Measurements from ENCODE around the gene TMEM119.
"Not testable (repeated sequence)": the region's sequence is repeated elsewhere in the genome, so short reads cannot be mapped to it uniquely, and the experiment has no call there.

Gene TMEM119

DNA sequence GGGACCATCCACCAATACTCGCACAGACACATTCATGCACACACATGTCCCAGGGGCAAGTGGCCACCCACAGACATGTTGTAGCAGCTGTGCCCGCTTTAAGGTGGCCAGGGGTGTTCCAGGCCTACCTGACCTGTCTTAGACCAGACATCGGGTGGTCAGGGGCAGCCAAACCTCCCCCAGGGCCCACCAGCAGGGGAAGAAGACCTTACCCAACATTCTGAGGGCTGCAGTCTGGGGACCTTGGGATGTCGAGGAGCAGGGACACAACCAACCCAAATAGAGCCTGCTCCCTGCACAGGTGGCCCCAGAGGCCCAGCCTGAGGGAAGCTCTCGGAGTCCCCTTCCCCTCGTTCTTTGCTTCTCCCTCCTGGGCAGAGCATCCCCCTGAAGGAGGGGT is 1.7 kb upstream of the TMEM119 start:
- no peak for DNase-seq

DNA sequence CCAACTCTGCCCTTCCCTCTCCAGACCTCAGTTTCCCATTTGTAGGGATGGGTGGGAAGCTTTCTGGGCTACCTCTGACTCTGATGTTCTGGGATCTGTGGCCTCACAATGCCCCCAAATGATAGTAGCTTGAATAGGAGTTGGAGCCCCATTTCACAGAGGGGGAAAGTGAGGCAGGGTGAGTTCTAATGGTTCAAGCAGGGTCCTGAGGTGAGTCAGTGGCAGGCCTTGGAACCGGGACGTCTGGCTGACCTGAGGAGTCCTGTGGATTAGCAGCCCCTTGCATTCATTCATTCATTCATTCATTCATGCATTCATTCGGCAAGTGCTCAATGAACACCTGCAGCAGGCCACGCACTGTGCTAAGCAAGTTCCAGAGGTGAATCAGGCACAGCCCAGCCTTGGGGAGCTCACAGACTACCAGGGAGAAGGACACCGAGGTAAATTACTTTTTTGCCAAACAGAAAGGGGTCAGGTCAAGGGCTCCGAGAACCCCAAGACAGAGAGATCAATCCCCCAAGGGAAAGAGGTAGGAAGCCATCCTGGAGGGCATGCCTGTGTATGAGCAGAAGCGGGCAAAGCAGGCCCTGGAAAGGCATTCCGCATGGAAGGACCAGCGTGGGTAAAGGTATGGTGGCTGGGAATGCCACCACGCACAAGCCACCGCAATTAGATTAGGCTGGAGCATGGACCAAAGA is 818 bp upstream of the TMEM119 start:
- no peak for DNase-seq

DNA sequence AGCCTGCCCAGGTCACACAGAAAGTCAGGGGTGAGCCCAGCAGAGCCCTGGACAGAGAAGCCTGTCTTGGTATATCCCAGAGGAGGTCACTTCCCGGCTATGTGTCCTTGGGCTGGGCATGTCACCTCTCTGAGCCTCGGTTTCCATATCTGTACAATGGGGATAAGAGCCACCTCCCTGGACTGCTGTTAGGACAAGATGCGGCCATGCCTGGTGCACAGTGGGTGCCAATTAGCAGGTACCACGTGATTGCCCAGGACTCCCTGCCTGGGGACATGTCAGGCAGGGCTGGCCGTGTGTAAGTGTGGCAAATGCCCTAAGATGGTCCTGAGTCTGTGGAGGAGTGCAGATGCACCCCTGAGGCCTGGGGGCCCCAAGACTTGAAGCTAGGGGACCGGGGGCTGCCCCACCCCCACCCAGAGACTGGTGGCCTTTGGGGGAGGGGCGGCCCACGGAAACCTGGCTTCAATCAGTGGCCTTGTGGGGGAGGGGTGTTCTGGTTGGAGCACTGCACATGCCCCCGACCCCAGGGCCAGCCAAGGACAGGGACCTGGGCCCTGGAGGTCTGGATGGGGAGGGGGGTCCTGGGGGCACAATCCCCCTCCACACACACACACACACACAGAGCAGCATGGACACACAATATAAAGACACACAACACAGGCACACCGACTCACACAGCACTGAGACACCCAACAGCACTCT is 878 bp downstream of the TMEM119 start:
- no peak for DNase-seq

DNA sequence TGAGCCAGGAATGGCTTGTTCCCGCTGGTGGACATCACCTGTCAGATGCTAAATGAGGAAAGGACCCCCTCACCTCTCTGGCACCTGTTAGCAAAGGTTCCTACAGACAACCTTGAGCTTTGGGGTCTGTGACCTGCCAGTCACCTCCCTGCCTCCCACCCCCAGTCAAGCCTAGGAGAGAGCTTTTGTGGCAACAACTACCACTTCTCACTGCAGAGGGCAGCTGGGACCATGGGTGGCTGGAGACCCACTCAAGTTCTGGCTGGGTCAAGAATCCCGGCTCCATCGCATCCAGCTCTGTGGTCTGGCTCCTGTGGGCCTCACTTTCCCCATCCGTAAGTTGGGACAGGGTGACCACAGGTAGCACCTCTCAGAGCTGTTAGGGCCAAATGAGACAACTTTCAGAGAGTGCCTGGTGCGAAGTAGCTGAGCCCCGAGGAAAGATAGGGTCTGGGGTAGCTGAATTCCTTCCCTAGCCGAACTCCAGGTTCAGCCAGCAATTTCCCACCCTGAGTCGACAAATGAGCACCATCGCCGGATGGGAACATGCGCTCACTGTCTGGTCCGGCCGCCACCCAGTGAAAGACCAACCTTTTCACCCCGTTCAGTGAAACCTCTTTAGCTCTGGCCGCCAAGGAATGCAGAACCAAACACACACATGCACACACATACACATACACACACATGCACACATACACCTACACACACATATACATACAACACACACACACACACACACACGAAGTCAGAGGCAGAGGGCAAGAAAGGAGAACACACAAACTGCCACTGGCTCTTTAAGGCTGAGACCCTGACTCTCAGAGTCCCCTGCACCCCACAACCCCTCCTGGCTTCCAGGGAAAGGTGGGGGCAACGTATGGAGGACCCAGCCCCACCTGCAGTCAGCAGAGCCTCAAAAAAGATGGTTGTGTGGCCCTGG is 1.9 kb downstream of the TMEM119 start:
- DNase-seq, result no peak

DNA sequence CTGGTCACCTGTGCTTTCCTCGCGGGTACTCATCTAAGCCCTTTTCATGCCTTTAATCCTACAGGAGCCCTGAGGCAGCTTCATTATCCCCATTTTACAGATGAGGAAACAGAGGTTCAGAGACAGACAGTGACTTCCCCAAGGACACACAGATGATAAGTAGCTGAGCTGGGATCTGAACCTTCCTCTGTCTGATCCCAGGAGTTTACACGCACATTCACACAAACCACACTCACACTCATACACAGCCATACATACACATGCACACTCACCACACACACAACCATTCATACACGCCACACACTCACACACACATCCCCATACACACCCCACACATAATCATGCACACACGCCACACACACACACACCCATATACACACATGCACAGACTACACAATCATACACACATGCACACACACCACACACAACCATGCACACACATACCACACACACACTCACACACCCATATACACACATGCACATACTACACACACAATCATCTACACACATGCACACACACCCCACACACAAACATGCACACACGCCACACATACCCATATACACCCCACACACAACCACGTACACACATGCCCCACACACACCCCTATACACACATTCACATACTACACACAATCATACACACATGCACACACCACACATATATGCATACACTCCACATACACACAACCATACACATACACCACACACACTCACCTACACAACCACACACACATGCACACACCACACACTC is 2.7 kb downstream of the TMEM119 start:
- no peak for DNase-seq

DNA sequence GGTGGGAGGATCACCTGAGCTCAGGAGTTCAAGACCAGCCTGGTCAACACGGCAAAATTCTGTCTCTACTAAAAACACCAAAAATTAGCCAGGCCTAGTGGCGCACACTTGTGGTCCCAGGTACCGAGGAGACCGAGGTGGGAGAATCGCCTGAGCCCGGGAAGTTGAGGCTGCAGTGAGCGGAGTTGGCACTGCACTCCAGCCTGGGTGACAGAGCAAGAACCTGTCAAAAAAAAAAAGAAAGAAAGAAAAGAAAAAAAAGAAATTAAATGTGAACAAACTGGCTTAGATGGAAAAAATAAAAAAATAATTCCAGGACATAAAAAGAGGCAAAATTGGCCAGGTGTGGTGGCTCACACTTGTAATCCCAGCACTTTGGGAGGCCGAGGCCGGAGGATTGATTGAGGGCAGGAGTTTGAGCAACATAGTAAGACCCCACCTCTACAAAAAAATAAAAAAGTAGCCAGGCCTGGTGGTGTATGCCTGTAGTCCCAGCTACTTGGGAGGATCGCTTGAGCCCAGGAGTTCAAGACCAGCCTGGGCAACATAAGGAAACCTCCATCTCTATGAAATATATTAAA is 3.5 kb downstream of the TMEM119 start:
- DNase-seq, result no peak

DNA sequence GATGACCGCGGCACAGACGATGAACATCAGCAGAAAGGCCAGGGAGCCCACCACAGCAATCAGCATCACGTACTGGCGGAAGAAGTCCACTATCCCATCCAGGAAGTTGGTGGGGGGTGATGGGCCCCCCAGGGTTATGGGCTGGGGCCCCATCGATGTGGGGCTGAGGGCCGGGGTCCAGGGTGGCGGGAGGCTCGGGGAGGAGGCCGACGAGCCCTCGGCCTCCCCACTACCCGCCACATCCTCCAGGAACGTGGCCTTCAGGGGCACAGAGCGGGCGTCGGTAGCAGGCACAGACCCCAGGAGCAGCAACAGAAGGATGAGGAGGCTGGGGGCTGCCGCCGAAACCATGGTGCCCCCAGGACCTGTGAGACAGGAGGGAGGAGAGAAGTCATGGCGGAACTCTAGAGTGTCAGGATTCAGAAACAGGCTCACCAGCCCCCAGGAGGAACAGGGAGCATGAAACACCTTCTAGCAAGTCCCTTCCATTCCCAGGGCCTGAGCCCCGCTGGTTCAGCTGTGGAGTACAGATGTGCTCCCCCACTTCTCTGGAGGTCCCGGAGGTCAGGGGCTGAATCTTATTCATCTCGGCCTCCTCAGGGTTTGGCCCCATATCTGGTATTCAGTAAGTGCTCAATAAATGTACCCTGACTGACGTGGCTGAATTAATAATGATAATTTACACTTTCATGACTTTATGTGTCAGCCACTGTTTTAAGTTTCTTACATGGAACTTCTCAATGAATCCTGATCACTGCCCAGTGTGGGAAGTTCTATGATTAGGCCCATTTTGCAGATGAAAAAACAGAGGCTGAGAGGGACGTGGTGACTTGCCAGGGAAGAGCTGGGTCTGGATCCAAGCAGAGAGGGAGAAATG is 5.6 kb downstream of the TMEM119 start:
- no peak for DNase-seq

DNA sequence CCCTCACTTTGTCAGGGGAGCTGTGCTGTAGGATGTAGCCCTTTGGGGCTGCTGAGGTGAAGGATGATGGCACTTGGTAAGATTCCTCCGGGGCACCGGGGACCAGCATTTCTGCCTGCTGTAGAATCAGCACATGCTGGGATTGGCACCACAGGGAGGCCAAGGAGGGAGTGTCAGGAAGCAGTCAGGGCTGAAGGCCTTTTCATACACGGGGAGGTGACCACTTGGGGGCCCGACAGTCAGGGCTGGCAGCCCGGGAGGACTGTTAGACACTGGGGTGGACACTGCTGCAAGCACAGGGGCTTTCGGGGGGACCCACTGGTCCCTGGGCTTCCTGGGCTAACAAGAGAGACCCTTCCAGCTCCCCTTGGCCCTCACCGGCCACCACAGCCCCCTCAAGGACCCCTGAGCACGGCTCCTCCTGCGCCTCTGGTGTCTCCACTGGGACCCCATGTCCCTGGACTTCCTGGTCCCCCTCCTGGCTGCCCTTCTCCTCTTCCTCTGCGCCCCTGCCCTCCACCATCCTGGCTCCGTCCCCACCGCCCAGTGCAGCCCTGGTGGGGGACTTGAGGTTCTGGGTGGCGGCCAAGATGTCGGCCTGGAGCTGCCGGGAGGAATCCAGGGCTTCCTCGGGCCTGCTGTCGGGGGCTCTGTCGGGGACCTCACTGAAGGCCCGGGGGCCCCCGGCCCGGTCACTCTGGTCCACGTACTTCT is 6.5 kb downstream of the TMEM119 start:
- no peak for DNase-seq

DNA sequence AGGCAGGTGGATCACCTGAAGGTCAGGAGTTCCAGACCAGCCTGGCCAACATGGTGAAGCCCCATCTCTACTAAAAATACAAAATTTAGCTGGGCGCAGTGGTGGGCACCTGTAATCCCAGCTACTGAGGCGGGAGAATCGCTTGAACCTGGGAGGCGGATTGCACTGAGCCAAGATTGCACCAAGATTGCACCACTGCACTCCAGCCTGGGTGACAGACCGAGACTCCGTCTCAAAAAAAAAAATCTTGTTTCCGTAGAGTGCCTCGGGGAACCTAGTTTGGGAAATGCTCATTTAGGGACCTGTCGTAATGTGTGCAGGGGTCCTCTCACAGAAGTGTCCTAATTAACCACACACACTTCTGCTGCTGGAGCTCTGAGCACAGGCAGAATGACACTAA is 7.4 kb downstream of the TMEM119 start:
- DNase-seq, result not testable (repeated sequence)

DNA sequence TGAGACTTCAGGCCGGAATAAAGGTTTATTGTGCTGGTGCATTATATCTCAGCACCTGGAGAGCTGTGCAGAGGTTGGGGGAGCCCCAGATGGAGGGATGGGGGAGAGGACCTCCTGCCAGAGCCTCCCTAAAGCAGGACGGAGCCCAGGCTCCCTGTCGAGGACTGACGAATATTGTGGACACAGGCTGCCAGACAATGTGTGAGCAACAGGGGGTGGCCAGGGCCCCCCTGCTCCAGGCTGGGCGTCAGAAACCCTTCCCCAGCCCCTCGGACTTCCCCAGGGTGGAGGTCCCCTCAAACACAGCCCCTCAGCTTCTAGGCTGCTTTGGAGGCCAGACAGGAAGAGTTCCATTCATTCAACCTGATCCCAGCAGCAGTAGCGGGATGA is 8.0 kb downstream of the TMEM119 start:
- no peak for DNase-seq

DNA sequence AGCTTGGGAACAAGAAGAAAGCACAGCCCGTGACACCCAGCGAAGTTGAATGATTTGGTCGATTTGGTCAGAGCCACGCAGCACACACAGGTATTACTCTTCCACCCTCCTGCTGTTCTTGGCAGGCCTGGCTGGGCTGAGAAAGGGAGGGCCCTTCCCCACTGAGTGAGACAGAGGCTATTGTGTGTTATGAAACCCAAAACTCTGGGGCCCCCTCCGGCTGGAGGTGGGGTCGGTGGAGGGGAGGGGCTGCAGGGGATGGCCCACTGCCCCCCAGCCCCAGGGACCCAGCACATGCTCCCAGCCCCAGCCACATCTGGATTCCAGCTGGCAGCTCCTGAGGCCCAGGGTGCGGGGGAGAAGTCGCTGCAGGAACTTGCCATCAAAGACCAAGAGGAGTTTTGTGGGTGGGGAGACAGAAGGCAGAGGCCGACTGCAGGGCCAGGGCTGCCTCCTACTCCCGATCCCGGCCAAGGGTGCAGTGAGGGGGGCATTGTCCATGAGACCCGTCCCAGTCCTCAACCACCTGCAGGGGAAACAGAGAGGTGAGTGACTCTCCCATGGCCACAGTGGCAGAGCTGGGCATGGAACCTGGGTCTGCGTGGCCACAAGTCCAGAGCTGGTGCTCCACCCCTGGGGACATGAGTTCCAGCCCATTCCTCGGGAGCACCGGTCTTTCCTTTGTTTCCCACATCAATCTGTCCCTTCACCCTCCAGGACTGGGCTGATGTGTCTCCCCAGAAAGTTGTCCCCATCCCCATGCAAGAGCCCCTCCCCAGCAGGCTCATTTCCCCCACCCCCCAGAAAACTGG is 8.7 kb downstream of the TMEM119 start:
- no peak for DNase-seq

DNA sequence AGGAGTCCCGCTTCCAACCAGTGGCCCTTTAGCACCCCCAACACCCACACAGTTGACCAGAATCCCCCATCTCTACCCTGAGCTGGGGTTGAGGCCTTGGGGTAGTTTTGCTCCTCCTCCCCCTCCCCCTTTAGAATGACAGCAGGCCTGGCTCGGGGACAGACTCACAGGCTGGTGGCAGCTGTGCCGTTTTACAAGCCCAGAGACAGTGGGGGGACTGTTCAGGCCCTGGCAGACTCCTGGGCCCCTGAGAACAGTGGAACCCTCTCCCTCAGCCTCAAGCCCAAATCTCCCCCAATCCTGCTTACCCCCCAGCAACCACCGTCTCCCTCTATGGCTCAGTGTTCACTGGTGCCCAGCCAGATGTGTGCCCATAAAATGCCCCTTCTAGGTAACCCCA is 10.1 kb downstream of the TMEM119 start:
- no peak for DNase-seq

DNA sequence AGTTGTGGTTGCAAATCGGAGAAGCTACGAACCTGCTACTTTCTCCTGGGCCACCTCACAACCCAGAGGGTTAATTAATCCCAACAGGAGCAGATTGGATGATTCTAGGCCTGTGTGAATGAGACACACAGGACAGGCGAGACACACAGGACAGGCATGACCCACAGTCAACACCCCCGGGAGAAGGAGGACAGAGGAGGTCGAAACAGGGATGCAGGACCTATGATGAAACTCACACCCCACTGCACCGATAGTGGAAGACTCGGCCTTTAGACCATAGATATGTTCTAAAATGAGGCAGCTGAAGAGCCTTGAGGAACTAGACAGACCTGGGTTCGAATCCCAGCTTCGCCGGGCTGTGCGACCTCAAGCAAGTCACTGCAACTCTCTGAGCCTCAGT is 11.6 kb downstream of the TMEM119 start:
- no peak for DNase-seq

DNA sequence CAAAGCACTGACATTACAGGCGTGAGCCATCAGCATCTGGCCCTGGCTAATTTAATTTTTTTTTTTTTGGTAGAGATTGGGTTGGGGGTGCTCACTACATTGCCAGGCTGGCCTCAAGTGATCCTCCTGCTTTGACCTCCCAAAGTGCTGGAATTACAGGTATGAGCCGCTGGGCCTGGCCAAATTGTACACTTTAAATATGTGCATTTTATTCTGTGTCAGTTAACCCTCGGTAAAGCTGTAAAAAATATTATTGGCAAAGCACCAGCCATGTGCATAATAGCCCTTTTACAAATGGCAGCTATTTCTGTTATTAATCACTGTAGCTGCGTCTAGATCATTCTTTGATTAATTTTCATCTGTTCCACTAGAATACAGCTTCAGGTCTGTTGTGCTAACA is 12.0 kb downstream of the TMEM119 start:
- DNase-seq, result no peak

DNA sequence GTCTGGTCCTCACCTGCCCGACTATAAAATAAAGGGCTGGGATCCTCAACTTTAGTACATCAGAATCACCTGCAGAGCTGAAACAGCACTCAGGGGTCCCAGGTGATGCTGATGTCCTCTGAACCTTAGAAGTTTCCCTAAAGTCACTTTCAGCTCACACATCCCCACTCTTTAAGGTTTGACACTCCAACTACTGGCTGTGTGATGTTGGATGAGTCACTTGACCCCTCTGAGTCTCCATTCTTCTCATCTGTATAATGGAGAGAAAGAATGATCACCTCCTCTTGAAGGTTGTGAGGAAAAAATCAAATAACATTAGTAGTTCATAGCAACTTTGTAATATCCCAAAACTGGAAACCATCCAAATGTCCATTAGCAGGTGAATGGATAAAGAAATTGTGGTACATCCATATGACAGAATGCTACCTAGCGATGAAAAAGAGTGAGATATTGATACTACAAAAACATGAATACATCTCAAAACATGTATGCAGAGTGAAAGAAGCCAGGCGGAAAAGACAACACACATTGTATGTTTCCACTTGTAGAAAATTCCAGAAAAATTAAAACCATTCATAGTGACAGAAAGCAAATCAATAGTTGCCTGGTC is 13.3 kb downstream of the TMEM119 start:
- no peak for DNase-seq

DNA sequence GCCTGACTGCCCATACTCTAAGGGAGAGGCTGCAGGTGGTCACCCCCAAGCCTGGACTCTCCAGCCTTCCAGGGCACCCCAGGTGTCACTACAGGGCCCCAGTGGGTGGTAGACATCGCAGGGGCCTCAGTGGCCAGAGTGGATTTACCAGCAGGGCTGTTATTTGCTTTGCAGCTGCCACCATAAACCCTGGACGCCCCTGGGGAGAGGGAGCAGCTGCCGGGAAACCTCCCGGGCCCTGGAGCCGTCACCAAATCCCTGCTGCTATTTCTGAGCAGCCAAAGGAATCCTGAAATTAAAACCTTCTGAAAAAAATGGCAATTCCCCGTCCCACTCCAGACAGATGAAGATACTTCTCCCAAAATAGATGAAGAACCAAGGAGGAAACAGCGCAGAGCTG is 13.9 kb downstream of the TMEM119 start:
- no peak for DNase-seq

DNA sequence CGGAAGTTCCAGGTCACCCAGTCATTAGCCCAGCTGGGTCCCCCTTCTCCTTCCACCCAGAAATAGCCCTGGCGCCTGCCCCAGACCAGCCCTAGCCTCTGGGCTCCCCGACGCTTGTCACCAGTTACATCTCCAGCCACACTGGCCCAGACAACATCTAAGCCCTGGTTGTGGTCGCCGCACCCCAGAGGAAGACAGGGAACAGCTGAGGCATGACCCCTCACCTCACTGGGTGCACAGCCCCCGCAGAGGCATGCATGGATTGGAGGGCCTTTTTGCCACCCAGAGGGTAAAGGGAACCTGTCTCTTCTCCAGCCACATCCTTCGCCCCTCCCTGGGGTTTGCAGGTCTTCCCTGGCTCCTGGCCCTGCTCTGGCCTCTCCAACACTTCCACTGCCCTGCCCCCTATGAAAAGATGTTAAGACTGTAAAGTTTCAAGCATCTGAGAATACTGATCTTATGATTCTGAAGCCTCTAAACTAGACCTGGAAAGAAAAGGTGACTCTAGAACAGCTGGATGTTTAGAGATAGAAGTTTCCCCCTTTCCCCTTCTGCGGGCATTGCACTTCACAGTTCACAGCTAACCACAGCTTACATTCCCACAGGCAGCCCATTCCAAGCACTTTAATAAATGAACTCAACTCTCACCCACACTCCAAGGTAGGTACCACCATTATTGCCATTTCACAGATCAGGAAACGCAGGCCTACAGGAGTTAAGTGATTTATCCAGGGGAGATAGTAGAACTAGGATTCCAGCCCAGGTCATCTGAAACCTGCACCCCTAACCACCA is 14.7 kb downstream of the TMEM119 start:
- DNase-seq, result no peak

DNA sequence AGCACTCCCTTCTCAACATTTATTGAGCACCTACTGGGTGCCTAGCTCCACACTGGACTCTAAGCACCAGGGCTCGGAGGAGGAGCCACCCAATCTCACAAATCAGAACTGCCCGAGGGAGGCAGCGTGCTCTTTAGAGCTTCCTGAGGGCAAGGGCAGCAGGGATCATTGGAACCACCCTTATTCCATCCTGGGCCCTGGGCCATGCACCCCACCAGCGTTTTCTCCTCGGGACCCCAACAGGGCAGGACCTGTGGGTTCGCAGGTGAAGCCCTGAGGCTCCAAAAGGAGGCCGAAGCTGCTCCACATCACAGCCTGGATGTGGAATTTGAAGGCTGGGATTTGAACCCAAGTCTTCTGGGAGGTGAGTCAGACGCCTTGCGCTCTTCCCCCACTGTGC is 15.4 kb downstream of the TMEM119 start:
- DNase-seq, result no peak

Data from NCI-H1105 (cell line).